Lower leg skin (tissue), 4 donors: ENCODE data around the gene NEAT1. TPM values are rescaled to one million over a fixed set of nuclear protein-coding genes. Genes with fewer than 3 reads are reported as not detected.
A peak's percentile ranks its signal among the peaks of the same experiment; 100 is the strongest.

Experiments
- DNase-seq, 2 donors: peaks; one replicate each; pipeline ENCODE4 v3.0.0-alpha.2; 2019; ENCODE audit warnings: low spot score in 2 of 2
- H3K4me3 ChIP-seq: fragments of 200-600 bp; sonication (generic); 2 replicates; pipeline ENCODE4 v1.5.1; 2017; ENCODE audit warnings: mild to moderate bottlenecking, low read depth; ENCODE audit not compliant: poor library complexity, severe bottlenecking
- CTCF ChIP-seq, 3 donors: fragments of 450-650 bp; IDR thresholded peaks; one replicate each; pipeline ENCODE4 v1.5.1; 2016; ENCODE audit warnings: antibody characterized with exemption in 3 of 3, mild to moderate bottlenecking in 3 of 3, moderate library complexity in 2 of 3
- POLR2A ChIP-seq, 2 donors: fragments of 450-650 bp; IDR thresholded peaks; one replicate each; pipeline ENCODE4 v1.6.1; 2016 to 2017; ENCODE audit warnings: antibody characterized with exemption in 2 of 2, mild to moderate bottlenecking in 1 of 2, moderate library complexity in 1 of 2
- WGBS, 2 donors: methylation state at CpG; one replicate each; pipeline ENCODE4 v1.1.5; 2018; 5-methylcytosine and 5-hydroxymethylcytosine counted together
- intact Hi-C: fragments of 100-400 bp; cut with DNase I; formaldehyde crosslinking; loops from one replicate; pipeline ENCODE4 v1.15.0; 2023; ENCODE audit warnings: low total_unique reads
- total RNA-seq, 4 donors: library from RNA; depleted of rRNA; stranded (reverse); fragments of >200 nt; gene quantifications; one replicate each; pipeline ENCODE4 v1.1.0, GENCODE V29; 2016

The NEAT1 gene
- total RNA-seq, 4 donors from 2014 or later = 147 to 645 (median 301) TPM

- 28 to 31% methylated on average over 2 of the region's 2 CpGs for WGBS, 2 donors
- intact Hi-C loops = loop anchor here (5.0 kb wide), 1 partner anchor 77 kb away; the partner anchor contains the start of gene MALAT1
These were observed 2.1 kb upstream of the NEAT1 start for GRCh38 chr11:65420506-65420905.

GRCh38 chr11:65420979-65421793 is 1.4 kb upstream of the NEAT1 start:
- peak in 1 of 2 donors; percentile 74 for TF ChIP-seq POLR2A (IDR thresholded peaks at IDR 0.05)
- TF ChIP-seq CTCF (IDR thresholded peaks at IDR 0.05) = no peak
- intact Hi-C loops = loop anchor here (5.0 kb wide), 1 partner anchor 76 kb away; the partner anchor contains the start of gene MALAT1
- H3K4me3 ChIP-seq = peak overlapping the region; percentile 39
- DNase-seq = peak; percentile 98 to 99
- WGBS, 2 donors = 1 to 3% methylated on average over 15 of the region's 15 CpGs

More at GRCh38 chr11:65420506-65420905, 2.1 kb upstream of the NEAT1 start:
- no peak for TF ChIP-seq CTCF (IDR thresholded peaks at IDR 0.05)
- no peak for TF ChIP-seq POLR2A (IDR thresholded peaks at IDR 0.05)
- peak in 1 of 2 donors; percentile 63 for DNase-seq
- no peak overlapping the region for H3K4me3 ChIP-seq

GRCh38 chr11:65421794-65422632 is 585 bp upstream of the NEAT1 start:
- WGBS, 2 donors = 0 to 1% methylated on average over 32 to 34 of the region's 68 CpGs
- peak; percentile 96 to 99 for DNase-seq
- H3K4me3 ChIP-seq = peak overlapping the region; percentile 95
- intact Hi-C loops = loop anchor here (5.0 kb wide), 1 partner anchor 75 kb away; the partner anchor contains the start of gene MALAT1
- no peak for TF ChIP-seq CTCF (IDR thresholded peaks at IDR 0.05)
- TF ChIP-seq POLR2A (IDR thresholded peaks at IDR 0.05) = peak in 1 of 2 donors; percentile 92

- intact Hi-C loops = loop anchor here (5.0 kb wide), 1 partner anchor 74 kb away; the partner anchor contains the start of gene MALAT1
- 0 to 5% methylated on average over 19 of the region's 19 CpGs for WGBS, 2 donors
- DNase-seq = peak in 1 of 2 donors; percentile 85
- peak overlapping the region; percentile 95 for H3K4me3 ChIP-seq
- TF ChIP-seq CTCF (IDR thresholded peaks at IDR 0.05) = no peak
These were observed 1.1 kb downstream of the NEAT1 start for GRCh38 chr11:65423516-65424204.
